Astrocyte of the cerebellum (primary cell): ENCODE results near the gene SCUBE3.
A peak's percentile ranks its signal among the peaks of the same experiment; 100 is the strongest.

ENCODE experiments used
- DNase-seq: peaks from one replicate; pipeline ENCODE4 v3.0.0-alpha.2; 2011; ENCODE audit warnings: low read depth
- H3K4me3 ChIP-seq: 2 replicates; pipeline ENCODE4 v1.5.1; 2011; ENCODE audit warnings: mild to moderate bottlenecking, low read depth, low read length, moderate library complexity
- CTCF ChIP-seq: IDR thresholded peaks from 2 replicates; pipeline ENCODE4 v1.5.1; 2012; ENCODE audit warnings: low read length, low read depth, moderate library complexity, mild to moderate bottlenecking; ENCODE audit errors: missing control alignments
- in situ Hi-C: cut with HindIII; loops from 2 replicates; pipeline ENCODE4 v1.10.0; 2017; ENCODE audit warnings: low sequenced_read_pairs

SCUBE3 gene

GRCh38 chr6:35234901-35235300 lies 21.1 kb downstream of the SCUBE3 start:
- TF ChIP-seq CTCF = no peak
- in situ Hi-C loops = no loop called here
- DNase-seq = no peak
- H3K4me3 ChIP-seq = no peak overlapping the region

- DNase-seq = no peak
- in situ Hi-C loops = no loop called here
- no peak for TF ChIP-seq CTCF
- H3K4me3 ChIP-seq = no peak overlapping the region
Observed at GRCh38 chr6:35236223-35236622, 22.5 kb downstream of the SCUBE3 start.

- H3K4me3 ChIP-seq = no peak overlapping the region
- DNase-seq = no peak
- TF ChIP-seq CTCF = no peak
- in situ Hi-C loops = no loop called here
Observed at GRCh38 chr6:35237476-35237875, 23.7 kb downstream of the SCUBE3 start.

GRCh38 chr6:35238843-35239289 lies 25.1 kb downstream of the SCUBE3 start:
- no peak for DNase-seq
- TF ChIP-seq CTCF = no peak
- in situ Hi-C loops = no loop called here
- H3K4me3 ChIP-seq = no peak overlapping the region

GRCh38 chr6:35239581-35239980 lies 25.8 kb downstream of the SCUBE3 start:
- in situ Hi-C loops = no loop called here
- no peak for TF ChIP-seq CTCF
- DNase-seq = no peak
- no peak overlapping the region for H3K4me3 ChIP-seq

- TF ChIP-seq CTCF = peak; percentile 98
- peak; percentile 31 for DNase-seq
- H3K4me3 ChIP-seq = no peak overlapping the region
- in situ Hi-C loops = loop anchor here (5.0 kb wide), 1 partner anchor 94 kb away; no protein-coding TSS in a partner anchor
Observed at GRCh38 chr6:35240838-35241801, 27.4 kb downstream of the SCUBE3 start.
